ENCODE results near the gene PCBP1.
"Not testable (repeated sequence)": the region's sequence is repeated elsewhere in the genome, so short reads cannot be mapped to it uniquely, and the experiment has no call there.

The PCBP1 gene

GRCh38 chr2:70091816-70092215 lies 4.5 kb downstream of the PCBP1 start:
- DNase-seq (ENCODE audit: low read depth), result no peak
- TF ChIP-seq CTCF (IDR thresholded peaks at IDR 0.05; ENCODE audit: insufficient read depth, low read depth, low read length, missing control alignments), result no peak

GRCh38 chr2:70092576-70093243 lies 5.4 kb downstream of the PCBP1 start:
- not testable (repeated sequence) for H3K4me3 ChIP-seq (ENCODE audit: low read depth, low read length); DNase-seq (ENCODE audit: low read depth)

More at GRCh38 chr2:70091816-70092215, 4.5 kb downstream of the PCBP1 start:
- H3K4me3 ChIP-seq (ENCODE audit: low read depth, low read length), result no peak overlapping the region

- peak; percentile 12 for TF ChIP-seq CTCF (IDR thresholded peaks at IDR 0.05; ENCODE audit: insufficient read depth, low read depth, low read length, missing control alignments)
- H3K4me3 ChIP-seq (ENCODE audit: low read depth, low read length), result peak overlapping the region; percentile 33
- DNase-seq (ENCODE audit: low read depth), result peak; percentile 45
Observed at GRCh38 chr2:70094171-70094977, 7.1 kb downstream of the PCBP1 start.

GRCh38 chr2:70094978-70095719 lies 7.9 kb downstream of the PCBP1 start:
- TF ChIP-seq CTCF (IDR thresholded peaks at IDR 0.05; ENCODE audit: insufficient read depth, low read depth, low read length, missing control alignments), result no peak
- peak overlapping the region; percentile 33 for H3K4me3 ChIP-seq (ENCODE audit: low read depth, low read length)
- DNase-seq (ENCODE audit: low read depth), result peak; percentile 86

GRCh38 chr2:70095720-70096670 lies 8.7 kb downstream of the PCBP1 start:
- no peak for TF ChIP-seq CTCF (IDR thresholded peaks at IDR 0.05; ENCODE audit: insufficient read depth, low read depth, low read length, missing control alignments)
- DNase-seq (ENCODE audit: low read depth), result no peak
- peak overlapping the region; percentile 33 for H3K4me3 ChIP-seq (ENCODE audit: low read depth, low read length)

GRCh38 chr2:70098032-70098431 lies 10.8 kb downstream of the PCBP1 start:
- H3K4me3 ChIP-seq (ENCODE audit: low read depth, low read length), result no peak overlapping the region
- no peak for DNase-seq (ENCODE audit: low read depth)
- no peak for TF ChIP-seq CTCF (IDR thresholded peaks at IDR 0.05; ENCODE audit: insufficient read depth, low read depth, low read length, missing control alignments)

Measured in GM12865 (cell line).